DMS79 (cell line): ENCODE results near the gene NUP37.

Experiments used
- DNase-seq: peaks from one replicate; lab custom pipeline; 2025; lab: John Stamatoyannopoulos, UW

Gene NUP37

DNA sequence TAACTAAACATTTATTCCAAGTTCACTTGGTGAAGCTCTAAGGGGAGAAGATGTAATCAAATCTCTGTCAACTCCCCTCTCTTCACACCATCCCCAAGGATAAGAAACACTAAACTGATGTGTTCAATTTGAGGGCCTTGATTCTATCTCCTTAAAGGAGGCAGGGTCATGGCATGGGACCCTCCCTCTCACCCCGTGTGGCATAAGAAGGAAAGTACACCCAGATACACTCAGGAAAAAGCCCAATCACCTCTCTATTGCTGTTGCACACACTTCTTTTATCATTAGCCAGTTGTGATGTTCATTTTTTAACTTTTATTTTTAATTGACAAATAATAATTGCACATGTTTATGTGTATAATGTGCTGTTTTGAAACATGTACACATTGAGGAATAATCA lies 93.2 kb downstream of the NUP37 start:
- DNase-seq, result no peak

DNA sequence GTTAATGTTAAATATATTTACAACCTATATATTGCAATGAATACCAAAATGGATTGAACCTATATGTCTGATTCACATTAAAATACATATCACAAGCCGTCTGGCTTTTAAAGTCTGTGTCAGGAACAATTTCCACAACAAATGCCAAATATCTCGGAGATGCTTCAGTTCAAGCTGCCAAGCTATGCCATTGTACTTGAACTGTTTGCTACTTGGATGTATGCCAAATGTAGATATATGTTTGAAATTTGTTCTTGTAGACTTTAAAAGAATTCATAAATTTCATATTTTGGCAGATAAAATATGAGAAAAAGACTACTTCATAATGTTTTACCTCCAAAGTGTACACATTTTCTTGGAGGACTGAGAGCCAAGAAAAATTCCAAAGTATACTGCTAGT lies 95.1 kb downstream of the NUP37 start:
- DNase-seq, result no peak

DNA sequence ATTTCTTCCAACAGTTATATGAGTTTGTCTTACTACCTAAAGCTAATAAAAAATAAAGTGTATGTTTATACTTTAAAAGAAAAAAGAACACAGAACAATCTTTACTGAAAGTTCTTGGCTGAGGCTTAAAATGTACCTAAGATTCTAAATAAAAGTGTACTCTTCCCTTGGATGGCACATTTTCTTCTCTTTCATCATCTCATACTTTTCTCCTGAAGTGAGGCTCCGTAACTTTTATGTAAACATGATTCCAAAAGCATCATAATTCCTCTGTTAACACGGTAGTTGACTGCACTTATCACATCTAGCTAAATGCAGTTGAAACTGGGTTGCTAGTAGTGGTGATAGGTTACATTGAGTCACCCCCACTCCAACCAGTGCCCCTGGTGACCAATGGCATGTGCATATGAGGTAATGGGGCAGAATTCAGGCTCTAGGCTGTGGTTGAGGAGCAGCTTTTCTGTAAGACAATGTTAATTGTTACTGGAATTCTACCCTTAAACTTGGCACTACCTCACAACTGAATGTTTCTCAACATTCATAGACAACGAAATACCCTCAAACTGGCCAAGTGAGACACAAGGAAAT lies 96.5 kb downstream of the NUP37 start:
- DNase-seq, result no peak
